Activated naive CD4-positive, alpha-beta T cell treated with anti-CD3 and anti-CD28 coated beads, Interleukin-2, amount 50 U/mL, for 16 hours (primary cell): ENCODE measurements around the gene LMAN2.
"Not testable (repeated sequence)": the region's sequence is repeated elsewhere in the genome, so short reads cannot be mapped to it uniquely, and the experiment has no call there.

Experiments
- DNase-seq: peaks from one replicate; pipeline ENCODE4 v3.0.0-alpha.2; 2020

The LMAN2 gene

DNA sequence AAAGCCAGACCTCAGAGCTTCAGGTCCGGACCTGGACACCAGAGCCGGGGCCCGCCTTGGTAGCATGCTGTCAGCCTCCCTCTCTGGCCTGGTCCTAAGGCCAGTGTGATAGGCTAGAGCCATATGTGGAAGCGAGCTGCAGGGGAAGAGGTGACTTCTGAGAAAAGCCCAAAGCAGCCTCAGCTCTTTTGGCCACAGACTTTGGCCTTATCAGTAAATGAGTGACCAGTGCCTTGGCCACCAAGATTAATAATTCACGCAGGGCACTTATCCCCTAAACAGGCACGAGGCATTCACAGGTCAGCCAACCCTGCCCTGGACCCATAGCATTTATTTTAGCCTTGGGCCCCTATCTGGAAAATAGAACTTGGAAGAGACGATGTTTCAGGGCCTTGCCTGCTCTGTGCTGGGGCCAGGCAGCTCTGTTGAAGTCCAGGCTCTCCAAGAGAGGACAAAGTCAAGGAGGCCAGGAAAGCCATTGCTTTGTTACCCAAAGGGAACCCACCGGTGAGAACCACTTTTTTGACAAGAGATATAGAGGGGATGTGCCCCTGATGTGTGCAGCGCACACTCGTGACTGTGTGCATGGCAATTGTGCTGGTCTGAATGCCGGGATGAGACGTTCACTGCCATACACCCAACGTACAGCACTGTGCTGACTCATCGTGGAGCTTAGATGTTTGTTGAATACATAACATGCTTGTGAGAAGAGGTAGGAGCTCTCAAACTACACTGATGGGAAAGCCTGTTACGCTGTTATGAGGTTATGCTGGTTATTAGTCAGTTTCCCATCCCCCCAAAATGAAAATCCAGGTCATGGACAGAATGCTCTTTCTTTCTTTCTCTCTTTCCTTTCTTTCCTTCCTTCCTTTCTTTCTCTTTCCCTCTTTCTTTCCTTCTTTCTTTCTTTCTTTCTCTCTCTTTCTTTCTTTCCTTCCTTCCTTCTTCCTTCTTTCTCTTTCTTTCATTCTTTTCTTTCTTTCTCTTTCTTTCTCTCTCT is 27.7 kb upstream of the LMAN2 start:
- DNase-seq, result peak; percentile 37

DNA sequence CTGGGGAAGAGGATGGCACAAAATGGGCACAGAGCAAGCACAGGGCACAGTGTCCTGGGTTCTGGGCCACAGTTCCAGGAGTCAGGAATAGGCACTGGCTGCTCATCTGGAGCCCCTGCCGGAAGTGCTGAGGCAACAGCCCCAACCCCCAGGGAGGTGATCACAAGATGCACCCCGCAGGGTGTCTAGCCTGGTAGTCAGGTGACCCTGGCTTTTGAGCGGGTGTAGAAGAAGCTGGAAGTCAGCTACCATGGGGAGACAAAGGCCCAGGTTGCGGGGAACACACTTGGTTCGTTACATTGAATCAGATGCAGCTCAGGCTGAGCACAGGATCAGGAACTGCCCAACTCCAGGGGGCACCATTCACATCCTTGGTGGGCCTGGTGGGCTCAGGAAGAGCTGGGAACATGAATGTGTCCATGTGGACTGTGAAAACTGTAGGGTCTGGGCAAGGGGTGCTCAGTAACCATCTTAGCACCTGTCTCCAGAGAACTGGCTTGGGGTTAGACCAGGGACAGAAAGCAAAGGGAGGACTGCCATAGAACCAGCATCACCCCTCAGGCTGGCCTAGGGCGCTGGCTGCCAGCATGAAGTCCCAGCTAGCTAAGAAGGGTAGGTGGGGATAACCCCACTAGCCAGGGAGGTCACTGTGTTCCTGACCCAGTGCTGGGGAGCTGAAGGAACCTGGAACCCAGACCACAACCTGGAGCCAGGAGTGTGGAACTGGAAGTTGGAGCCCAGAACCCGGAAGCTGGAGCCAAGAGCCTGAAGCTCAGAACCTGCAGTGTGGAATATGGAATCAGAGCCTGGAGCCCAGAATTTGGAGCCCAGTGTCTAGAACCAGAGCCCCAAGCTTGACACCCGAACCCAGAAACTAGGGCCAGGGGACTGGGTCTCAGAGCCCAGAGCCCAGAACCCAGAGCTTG is 26.6 kb upstream of the LMAN2 start:
- DNase-seq, result no peak

DNA sequence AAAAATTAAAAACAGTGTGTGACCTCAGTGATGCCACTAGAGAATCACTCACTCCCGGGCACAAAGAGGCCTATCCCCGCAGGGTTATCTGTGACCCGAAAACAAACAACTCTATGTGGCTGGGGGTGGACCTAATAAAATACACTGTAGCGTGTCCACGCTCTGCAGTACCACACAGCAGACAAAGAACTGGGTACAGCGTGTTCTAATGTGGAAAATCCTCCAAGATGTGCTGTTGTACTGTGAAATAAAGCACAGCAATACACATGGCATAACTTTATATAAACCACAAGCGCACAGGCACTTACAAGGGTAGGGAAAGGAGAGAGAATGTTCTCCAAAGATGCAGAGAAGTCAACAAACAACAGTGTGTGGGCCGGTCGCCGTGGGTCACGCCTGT is 24.6 kb upstream of the LMAN2 start:
- DNase-seq, result no peak

DNA sequence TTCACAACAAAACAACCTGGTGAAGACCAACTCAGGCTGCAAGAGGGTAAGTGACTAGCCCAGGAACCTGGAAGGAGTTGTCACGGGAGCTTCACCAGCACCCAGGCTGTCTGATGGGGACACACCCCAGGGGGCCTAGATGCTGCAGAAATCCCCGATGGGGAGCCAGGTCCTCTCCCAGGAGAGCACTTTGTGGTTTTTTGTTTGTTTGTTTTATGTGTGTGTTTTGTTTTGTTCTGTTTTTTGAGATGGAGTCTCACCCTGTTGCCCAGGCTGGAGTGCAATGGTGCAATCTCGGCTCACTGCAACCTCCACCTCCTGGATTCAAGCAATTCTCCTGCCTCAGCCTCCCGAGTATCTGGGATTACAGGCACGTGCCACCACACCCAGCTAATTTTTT is 24.0 kb upstream of the LMAN2 start:
- DNase-seq, result not testable (repeated sequence)

DNA sequence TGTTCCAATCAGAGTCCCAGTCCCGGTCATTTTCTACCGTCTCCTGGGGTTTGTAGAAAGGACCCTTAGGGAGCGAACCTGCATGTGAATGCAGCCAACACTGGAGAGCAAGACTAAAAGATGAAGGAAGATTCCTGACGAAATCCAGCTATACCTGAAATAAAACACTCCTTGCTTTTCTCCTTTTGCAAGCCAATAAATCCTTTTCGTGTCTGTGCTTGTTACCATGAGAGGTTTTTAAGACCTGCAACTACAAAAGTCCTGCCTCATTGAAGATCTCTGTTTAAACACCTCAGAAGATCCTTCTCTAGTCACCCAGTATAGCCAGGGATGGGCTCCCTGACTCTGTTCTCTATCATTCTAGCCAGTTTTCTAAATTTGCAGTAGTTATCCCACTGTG is 22.7 kb upstream of the LMAN2 start:
- DNase-seq, result no peak

DNA sequence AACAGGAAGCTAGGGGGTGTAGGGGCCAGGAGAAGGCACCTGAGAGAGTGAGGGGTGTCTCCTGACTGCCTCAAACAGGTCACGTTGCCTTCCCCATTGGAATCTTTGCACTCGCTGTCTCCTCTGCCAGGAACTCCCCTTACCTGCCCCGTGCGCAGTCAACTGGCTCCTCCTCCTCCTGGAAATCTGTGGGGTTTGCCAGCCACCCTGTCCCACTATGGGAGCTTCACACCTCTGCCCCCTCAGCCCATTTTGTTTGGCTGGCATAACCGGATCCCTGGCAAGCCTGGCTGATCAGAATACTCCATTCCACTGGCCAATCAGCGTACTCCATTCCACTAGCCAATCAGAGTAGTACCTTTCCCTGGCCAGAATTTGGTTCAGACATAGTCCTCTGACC is 22.3 kb upstream of the LMAN2 start:
- DNase-seq, result no peak

DNA sequence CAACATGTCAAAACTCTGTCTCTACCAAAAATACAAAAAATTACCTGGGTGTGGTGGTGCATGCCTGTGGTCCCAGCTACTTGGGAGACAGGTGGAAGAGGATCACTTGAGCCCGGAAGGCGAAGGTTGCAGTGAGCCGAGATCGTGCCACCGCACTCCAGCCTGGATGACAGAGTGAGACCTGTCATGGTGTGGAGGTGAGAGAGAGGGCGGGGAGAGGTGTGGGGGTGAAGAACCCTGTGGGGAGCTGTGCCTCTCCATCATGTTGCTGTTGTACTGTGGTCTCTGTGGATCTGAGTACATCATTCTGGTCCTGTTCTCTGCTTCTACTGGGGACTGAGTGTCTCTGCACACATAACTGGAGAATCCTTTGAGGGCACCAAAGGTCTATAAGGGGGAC is 21.4 kb upstream of the LMAN2 start:
- DNase-seq, result no peak

DNA sequence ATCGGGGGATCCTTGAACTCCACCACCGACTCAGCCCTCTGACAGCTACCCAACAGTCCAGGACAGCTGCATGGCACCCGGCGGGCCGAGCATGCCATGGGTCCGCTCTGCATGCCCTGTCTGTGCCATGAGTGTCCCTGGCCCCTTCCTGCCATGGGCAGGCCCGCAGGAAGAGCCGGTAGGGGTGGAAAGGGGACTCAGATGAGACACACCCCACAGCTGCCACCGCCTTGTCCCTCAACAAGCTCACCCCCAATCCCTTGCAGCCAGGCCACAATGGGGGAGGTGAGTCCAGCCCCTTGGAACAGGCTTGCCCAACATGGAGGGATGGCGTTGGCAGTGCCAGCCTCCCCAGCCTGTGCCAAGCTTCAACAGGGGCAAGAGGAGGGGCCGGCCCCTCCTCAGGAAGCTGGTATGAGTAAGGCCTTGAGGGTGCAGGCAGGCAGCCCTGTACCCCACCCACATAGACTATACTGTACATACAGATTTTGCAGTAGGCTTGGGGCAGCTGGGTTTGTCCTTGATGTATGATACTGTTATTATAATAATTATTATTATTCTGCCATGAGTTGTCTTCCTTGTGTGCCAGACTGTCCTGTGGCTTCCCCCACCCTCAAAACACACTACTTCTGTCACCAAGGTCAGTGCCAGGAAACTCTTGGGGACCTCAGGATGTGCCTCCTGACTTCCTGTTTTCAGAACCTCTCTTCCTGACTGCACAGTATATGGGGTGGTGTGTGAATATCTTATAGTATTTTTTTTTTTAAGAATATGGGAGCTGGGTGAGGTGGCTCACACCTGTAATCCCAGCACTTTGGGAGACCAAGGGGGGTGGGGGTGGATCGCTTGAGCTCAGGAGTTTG is 20.8 kb upstream of the LMAN2 start:
- peak; percentile 33 for DNase-seq

DNA sequence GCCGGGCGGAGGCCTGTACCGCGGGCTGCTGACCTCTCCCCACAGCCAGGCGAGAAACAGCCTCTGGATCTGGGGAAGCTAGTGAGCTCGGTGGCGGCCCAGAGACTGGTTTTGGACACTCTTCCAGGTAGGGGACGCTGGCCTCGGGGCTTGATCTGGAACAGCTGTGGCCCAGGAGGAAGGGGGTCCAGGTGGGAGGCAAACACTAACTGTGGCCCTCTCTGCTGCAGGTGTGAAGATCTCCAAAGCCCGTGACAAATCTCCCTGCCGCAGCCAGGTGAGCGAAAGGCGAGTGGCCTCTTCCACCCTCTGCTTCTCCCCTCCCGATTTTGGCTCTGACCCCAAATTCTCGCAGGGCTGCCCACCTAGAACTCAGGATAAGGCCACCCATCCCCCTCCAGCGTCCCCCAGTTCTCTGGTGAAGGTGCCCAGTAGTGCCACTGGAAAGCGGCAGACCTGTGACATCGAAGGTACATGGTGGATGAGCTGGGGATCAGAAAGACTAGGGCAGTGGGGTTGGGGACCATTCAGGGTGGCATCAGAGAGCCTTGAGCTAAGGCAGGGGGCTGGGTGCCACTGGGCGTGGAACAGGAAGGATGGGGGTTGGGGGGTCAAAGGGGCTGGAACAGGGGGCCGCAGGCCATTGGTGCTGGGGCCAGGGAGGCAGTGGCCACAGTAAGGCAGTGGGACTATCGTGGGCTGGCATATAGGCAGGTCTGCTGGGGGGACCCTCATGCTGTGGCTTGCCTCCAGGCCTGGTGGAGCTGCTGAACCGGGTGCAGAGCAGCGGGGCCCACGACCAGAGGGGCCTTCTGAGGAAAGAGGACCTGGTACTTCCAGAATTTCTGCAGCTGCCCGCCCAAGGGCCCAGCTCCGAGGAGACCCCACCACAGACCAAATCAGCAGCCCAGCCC is 19.9 kb upstream of the LMAN2 start:
- no peak for DNase-seq

DNA sequence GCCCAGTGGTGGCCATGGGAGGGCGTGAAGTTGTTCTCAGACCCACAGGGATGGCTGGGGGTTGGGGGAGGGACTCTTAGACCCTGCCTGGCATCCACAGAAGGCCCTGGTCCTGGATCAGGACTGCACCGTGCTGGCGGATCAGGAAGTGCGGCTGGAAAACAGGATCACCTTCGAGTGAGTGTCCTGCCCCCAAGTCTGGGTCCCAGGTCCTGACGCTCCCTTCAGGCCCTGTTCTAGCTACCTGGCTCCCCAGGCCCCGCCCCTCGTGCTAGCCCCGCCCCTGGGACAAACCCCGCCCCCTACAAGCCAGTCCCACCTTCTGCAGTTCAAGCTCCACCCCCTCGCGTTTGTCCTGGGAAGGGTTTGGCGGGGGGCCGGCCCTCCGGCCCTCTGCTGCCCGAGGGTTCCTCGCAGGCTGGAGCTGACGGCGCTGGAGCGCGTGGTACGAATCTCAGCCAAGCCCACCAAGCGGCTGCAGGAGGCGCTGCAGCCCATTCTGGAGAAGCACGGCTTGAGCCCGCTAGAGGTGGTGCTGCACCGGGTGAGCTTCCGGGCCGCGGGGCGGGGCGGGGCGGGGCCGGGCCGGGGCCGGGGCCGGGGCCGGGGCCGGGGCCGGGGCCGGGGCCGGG is 19.1 kb upstream of the LMAN2 start:
- peak; percentile 54 for DNase-seq

DNA sequence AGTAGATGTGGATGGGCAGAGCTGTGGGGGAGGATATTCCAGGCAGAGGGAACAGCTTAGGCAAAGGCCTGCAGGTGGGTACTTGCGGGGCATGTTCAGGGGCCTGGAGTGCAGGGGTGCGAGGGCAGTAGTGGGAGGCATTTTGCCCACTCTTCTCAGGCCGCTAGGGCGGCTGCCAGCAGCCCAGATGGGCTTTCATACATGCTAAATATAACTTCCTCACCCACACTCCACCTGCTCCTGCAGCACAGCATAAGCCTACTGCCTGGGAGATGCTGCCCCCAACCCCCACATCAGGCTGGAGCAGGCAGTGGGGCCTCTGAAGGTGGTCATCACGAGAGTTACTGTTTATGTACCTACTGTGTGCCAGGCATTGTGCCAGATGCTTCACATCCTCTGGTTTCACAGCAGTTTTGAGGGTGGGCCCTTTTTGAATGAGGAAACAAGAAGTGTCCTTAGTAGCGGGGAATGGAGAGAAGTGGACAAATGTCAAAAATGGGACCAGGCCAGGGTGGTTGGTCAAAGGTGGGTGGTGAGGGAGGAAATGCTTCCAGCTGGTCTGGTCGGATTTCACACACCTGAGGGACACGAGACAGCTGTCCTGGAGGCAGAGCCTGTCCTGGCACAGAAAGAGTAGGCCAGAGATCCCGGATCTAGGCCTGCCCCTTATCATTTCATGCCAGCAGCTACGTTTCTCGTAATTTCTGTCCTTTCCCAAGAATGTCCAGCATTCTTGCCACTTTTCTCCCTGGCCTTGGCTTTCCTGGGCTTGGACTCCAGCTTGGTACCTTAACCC is 18.4 kb upstream of the LMAN2 start:
- DNase-seq, result no peak

DNA sequence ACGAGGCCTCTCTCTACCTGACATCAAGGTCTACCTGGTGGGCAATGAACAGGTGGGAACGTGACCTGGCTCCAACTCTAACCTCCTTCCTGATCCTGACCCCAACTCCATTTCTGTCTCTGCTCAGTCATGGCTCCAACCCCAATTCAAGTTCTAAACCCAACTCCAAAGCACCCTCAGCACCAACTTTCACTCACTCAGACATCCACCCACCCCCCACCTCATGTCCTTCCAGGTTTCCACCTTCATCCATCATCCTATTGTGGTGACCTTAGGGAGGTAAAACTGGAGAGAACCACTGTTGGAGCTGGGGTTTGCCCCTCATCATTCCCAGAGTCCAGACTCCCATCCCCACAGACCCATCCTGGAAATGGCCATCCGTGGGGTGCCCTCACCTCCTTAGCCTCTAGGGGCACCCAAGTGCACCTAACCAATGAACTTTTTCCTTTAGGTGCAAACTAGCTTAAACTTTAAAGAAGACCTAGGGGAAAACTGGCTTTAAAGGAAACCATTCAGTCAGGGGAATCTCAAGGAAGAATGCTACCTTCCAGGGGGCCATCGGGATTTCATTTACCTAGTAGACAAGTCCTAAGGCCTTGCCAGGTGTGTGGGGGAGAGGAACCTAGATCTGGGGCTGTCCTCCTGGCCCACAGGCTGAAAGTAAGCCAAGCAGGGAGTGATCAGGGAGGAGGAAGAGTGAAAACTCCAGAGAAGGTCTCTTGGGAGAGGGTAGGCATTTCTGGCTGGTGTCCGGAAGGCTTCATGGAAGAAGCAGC is 17.6 kb upstream of the LMAN2 start:
- DNase-seq, result peak; percentile 40

DNA sequence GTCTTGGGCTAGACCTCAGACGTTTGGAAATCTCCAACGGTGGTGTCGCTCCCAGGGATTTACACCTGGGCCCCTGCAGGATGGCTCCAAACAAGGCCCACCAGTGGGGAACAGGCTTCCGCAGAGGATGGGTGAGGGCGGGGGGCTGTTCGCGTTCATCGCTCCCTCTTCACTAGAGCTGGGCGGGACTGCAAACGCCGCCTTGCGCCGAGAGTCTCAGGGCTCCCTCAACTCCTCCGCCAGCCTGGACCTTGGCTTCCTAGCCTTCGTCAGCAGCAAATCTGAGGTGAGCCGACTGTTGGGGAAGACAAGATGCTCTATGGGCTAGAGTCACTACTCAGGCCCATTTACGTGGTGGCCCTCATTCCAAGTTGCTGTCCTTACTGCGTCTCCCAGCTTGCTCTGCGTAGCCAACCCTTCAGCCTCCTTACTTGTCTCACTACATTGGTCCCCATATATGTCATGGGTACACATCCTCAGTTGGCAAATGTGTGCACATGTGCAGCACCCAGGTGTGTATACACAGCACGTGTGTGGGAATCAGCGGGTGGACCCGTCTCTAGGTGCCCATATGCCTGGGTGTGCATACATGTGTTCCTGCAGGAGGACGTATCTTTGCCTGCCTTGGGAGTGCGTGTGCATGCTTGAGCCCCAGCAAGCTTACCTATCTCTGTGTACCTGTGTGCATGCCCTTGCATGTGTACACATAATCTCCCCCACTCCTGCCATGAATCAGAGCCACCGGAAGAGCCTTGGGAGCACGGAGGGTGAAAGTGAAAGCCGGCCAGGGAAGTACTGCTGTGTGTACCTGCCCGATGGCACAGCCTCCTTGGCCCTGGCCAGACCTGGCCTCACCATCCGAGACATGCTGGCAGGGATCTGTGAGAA is 16.8 kb upstream of the LMAN2 start:
- no peak for DNase-seq

DNA sequence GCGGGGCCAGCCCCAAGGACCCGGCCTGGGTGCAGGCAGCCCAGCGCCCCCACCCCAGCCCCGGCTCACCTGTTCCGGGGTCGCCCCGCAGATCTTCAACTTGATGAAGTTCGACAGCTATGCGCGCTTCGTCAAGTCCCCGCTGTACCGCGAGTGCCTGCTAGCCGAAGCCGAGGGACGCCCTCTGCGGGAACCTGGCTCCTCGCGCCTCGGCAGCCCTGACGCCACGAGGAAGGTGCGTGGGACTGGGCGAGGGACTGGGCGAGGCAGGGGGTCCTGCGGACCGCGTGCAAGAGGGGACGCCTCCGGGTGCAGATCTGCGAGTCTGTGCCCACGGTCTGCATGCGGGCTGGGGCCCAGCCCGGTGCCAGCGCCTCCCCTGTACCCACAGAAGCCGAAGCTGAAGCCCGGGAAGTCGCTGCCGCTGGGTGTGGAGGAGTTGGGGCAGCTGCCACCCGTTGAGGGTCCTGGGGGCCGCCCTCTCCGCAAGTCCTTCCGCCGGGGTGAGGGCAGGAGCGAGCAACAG is 15.9 kb upstream of the LMAN2 start:
- DNase-seq, result no peak

DNA sequence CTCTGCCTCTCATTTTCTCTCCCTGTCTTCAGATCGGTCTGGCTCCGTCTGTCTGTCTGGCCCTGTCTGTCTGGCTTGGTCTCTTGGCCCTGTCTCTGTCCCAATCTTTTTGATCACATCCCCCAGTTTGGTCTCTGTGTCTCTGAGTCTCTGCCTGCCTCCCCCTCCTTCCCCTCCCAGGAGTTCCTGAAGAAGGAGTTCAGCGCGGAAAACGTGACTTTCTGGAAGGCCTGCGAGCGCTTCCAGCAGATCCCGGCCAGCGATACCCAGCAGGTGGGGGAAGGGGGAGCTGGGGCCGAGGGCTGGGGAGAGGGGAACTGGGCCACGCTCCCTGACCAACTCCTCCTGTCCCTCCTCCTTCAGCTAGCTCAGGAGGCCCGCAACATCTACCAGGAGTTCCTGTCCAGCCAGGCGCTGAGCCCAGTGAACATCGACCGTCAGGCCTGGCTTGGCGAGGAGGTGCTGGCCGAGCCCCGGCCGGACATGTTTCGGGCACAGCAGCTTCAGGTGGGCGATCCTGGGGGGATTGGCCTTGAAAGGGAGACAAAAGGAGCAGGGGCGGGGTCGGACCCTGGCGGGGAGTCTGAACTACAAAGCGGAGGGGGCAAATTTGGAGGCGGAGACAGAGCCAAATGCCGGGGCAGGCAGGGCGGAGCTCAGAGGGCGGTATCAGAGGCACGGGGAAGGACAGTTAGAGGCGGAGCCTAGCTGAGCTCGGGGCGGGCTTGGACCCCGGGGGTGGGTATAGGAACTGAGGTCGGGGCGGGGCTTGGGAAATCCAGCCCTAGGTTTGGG is 15.3 kb upstream of the LMAN2 start:
- no peak for DNase-seq

DNA sequence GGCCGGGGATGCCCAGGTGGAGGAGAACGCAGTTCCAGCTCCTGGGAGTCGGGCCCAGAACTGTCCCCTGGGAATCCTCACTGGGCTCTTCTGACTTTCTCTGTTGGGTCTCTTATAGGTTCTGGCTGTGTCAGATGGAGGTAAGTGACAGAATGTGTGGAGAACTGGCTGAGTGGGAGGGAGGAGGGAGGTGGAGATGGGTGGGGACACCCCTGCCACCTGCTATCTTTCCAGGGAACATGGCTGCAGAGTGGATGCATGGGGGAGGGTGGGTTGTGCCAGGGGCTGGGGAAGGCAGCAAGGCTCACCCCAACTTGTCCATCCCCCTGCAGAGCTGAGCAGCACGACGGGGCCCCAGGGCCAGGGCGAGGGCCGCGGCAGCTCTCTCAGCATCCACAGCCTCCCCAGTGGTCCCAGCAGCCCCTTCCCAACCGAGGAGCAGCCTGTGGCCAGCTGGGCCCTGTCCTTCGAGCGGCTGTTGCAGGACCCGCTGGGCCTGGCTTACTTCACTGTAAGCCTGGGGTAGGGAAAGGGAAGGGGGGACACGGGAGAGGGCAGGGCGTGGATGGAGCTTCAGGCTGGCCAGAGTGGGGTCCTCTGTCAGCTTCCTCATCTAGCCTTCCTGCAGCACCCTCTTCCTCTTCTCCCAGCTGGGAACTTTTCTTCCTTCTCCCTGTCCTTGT is 14.5 kb upstream of the LMAN2 start:
- DNase-seq, result no peak
